Breast epithelium (tissue), 4 donors: Measurements from ENCODE around the gene BBS12. TPM values are rescaled to one million over a fixed set of nuclear protein-coding genes. Genes with fewer than 3 reads are reported as not detected.
A peak's percentile ranks its signal among the peaks of the same experiment; 100 is the strongest.

ENCODE experiments used
- DNase-seq, 2 donors: peaks; one replicate each; pipeline ENCODE4 v3.0.0-alpha.2; 2019; ENCODE audit warnings: low spot score in 2 of 2
- H3K27ac ChIP-seq, 2 donors: fragments of 200-600 bp; sonication (generic) in 1 of 2; one replicate each; pipeline ENCODE4 v1.5.1; 2016 to 2019; ENCODE audit warnings: mild to moderate bottlenecking in 1 of 2
- H3K27me3 ChIP-seq, 2 donors: fragments of 200-600 bp; sonication (generic) in 1 of 2; one replicate each; pipeline versions ENCODE4 v1.5.1 to v1.6.0; 2017 to 2019; ENCODE audit warnings: control low read depth in 1 of 2, mild to moderate bottlenecking in 1 of 2
- H3K36me3 ChIP-seq: fragments of 200-600 bp; one replicate; pipeline ENCODE4 v1.5.1; 2019
- H3K4me1 ChIP-seq, 2 donors: fragments of 200-600 bp; sonication (generic); one replicate each; pipeline ENCODE4 v1.5.1; 2016 to 2019; ENCODE audit warnings: control low read depth in 1 of 2
- H3K4me3 ChIP-seq, 3 donors: fragments of 200-600 bp; sonication (generic); 1 replicate in 2 of 3; 2 replicates in 1 of 3; pipeline ENCODE4 v1.5.1; 2016 to 2019; ENCODE audit warnings: mild to moderate bottlenecking in 3 of 3, moderate library complexity in 2 of 3
- H3K9me3 ChIP-seq, 2 donors: fragments of 200-600 bp; sonication (generic) in 1 of 2; one replicate each; pipeline ENCODE4 v1.5.1; 2016 to 2019; ENCODE audit warnings: control low read depth in 1 of 2
- CTCF ChIP-seq, 3 donors: fragments of 450-650 bp; IDR thresholded peaks; one replicate each; pipeline ENCODE4 v1.5.1; 2016 to 2017; ENCODE audit warnings: antibody characterized with exemption in 3 of 3, mild to moderate bottlenecking in 3 of 3, moderate library complexity in 3 of 3
- POLR2A ChIP-seq: fragments of 450-650 bp; IDR thresholded peaks from one replicate; pipeline ENCODE4 v1.6.1; 2016; ENCODE audit warnings: antibody characterized with exemption, mild to moderate bottlenecking, moderate library complexity
- POLR2AphosphoS5 ChIP-seq, 3 donors: sonication (generic); formaldehyde crosslinking; IDR thresholded peaks; one replicate each; pipeline ENCODE4 v1.6.1; 2017; ENCODE audit warnings: antibody characterized with exemption in 3 of 3
- intact Hi-C: fragments of 100-400 bp; cut with DNase I; formaldehyde crosslinking; loops from one replicate; pipeline ENCODE4 v1.15.1; 2023; ENCODE audit warnings: low total_unique reads
- total RNA-seq, 3 donors: library from RNA; depleted of rRNA; stranded (reverse); fragments of >200 nt; gene quantifications; one replicate each; pipeline ENCODE4 v1.1.0, GENCODE V29; 2016

BBS12 gene
- total RNA-seq = 10 to 100 TPM in 1 of 3 donors, 1 to 10 TPM in 2; 2.7 to 15.2 (median 5.6) TPM

- DNase-seq = peak; percentile 98
- no peaks in the 10 kb centered on the region for H3K36me3 ChIP-seq
- TF ChIP-seq CTCF (IDR thresholded peaks at IDR 0.05) = peak in 2 of 3 donors; percentile 15 to 32
- no peak for TF ChIP-seq POLR2A
- TF ChIP-seq POLR2AphosphoS5 (IDR thresholded peaks at IDR 0.05) = peak; percentile 37 to 67 (median 54)
- H3K27ac ChIP-seq = peak within 1 kb of the TSS; percentile 91 to 94
- intact Hi-C loops = no loop called here
- no peaks in the 10 kb centered on the region for H3K4me1 ChIP-seq
- no peaks in the 10 kb centered on the region for H3K27me3 ChIP-seq
- peak within 1 kb of the TSS; percentile 65 to 71 (median 70) for H3K4me3 ChIP-seq
- H3K9me3 ChIP-seq = no peaks in the 10 kb centered on the region
Measured at GRCh38 chr4:122732329-122733026, at the start of gene BBS12. BBS12 (plus strand) TSS chr4:122732704; CDS start chr4:122741893, 9,189 bp downstream.

- H3K9me3 ChIP-seq = no peaks in the 10 kb centered on the region
- TF ChIP-seq POLR2A = no peak
- no peak for TF ChIP-seq POLR2AphosphoS5 (IDR thresholded peaks at IDR 0.05)
- H3K36me3 ChIP-seq = no peaks in the 10 kb centered on the region
- H3K27me3 ChIP-seq = no peaks in the 10 kb centered on the region
- H3K27ac ChIP-seq = no peak overlapping the region
- H3K4me3 ChIP-seq = no peak overlapping the region
- DNase-seq = no peak
- intact Hi-C loops = no loop called here
- H3K4me1 ChIP-seq = no peaks in the 10 kb centered on the region
Measured at GRCh38 chr4:122686691-122687090, 45.8 kb upstream of the BBS12 start.

- Histone ChIP-seq H3K4me3 (no peak overlapping the region), H3K27me3 (no peaks in the 10 kb centered on the region), H3K4me1 (no peaks in the 10 kb centered on the region), H3K36me3 (no peaks in the 10 kb centered on the region), H3K9me3 (no peaks in the 10 kb centered on the region), H3K27ac (no peak overlapping the region)
- TF ChIP-seq CTCF (IDR thresholded peaks at IDR 0.05) (no peak), POLR2A (no peak), POLR2AphosphoS5 (IDR thresholded peaks at IDR 0.05) (no peak)
- DNase-seq = no peak
- intact Hi-C loops = no loop called here
Measured at GRCh38 chr4:122687531-122688061, 44.9 kb upstream of the BBS12 start.

- Histone ChIP-seq H3K4me3 (peak overlapping the region in 2 of 3 donors; percentile 24 to 47), H3K9me3 (no peaks in the 10 kb centered on the region), H3K27me3 (no peaks in the 10 kb centered on the region), H3K27ac (no peak overlapping the region), H3K36me3 (no peaks in the 10 kb centered on the region), H3K4me1 (no peaks in the 10 kb centered on the region)
- intact Hi-C loops = no loop called here
- no peak for DNase-seq
- TF ChIP-seq CTCF (IDR thresholded peaks at IDR 0.05) = no peak
- TF ChIP-seq POLR2AphosphoS5 (IDR thresholded peaks at IDR 0.05) = no peak
- TF ChIP-seq POLR2A = no peak
Measured at GRCh38 chr4:122688529-122689140, 43.9 kb upstream of the BBS12 start.

GRCh38 chr4:122689972-122690371, 42.5 kb upstream of the BBS12 start:
- no peak overlapping the region for H3K4me3 ChIP-seq
- H3K9me3 ChIP-seq = no peaks in the 10 kb centered on the region
- intact Hi-C loops = no loop called here
- H3K4me1 ChIP-seq = no peaks in the 10 kb centered on the region
- no peak for DNase-seq
- no peaks in the 10 kb centered on the region for H3K36me3 ChIP-seq
- H3K27me3 ChIP-seq = no peaks in the 10 kb centered on the region
- TF ChIP-seq POLR2A (no peak), CTCF (IDR thresholded peaks at IDR 0.05) (no peak), POLR2AphosphoS5 (IDR thresholded peaks at IDR 0.05) (no peak)
- H3K27ac ChIP-seq = no peak overlapping the region
